HG02798 (cell line): ENCODE measurements around the gene LRRC1.

Experiments
- ATAC-seq: cut with Tn5 transposase; IDR thresholded peaks from one replicate; pipeline ENCODE4 v1.9.1; 2021; ENCODE audit warnings: mild to moderate bottlenecking; ENCODE audit not compliant: unreplicated experiment, poor library complexity

Gene LRRC1

GRCh38 chr6:53944543-53944942 is 149.7 kb downstream of the LRRC1 start:
- ATAC-seq, result no peak

- ATAC-seq, result no peak
These were observed 151.1 kb downstream of the LRRC1 start for GRCh38 chr6:53945765-53946407.

GRCh38 chr6:53947780-53948179 is 153.0 kb downstream of the LRRC1 start:
- ATAC-seq, result no peak

GRCh38 chr6:53951383-53951782 is 156.6 kb downstream of the LRRC1 start:
- no peak for ATAC-seq

- ATAC-seq, result peak; percentile 91
These were observed 161.4 kb downstream of the LRRC1 start for GRCh38 chr6:53956068-53956711.

- no peak for ATAC-seq
These were observed 162.0 kb downstream of the LRRC1 start for GRCh38 chr6:53956804-53957203.

- no peak for ATAC-seq
These were observed 164.9 kb downstream of the LRRC1 start for GRCh38 chr6:53959717-53960116.

GRCh38 chr6:53960311-53960710 is 165.5 kb downstream of the LRRC1 start:
- ATAC-seq, result no peak

- ATAC-seq, result no peak
These were observed 167.0 kb downstream of the LRRC1 start for GRCh38 chr6:53961679-53962370.

GRCh38 chr6:53962646-53963045 is 167.8 kb downstream of the LRRC1 start:
- no peak for ATAC-seq

- ATAC-seq, result no peak
These were observed 172.6 kb downstream of the LRRC1 start for GRCh38 chr6:53967415-53967814.
